ENCODE data around the gene IMPA2. TPM values are rescaled to one million over a fixed set of nuclear protein-coding genes. Genes with fewer than 3 reads are reported as not detected.

IMPA2 gene
- total and polyA plus RNA-seq, 2 experiments from 2014 or later, result 8.1 to 13.0 TPM

GRCh38 chr18:12031846-12032245 lies 50.5 kb downstream of the IMPA2 start:
- Histone ChIP-seq H3K27ac (peak overlapping the region; percentile 58), H4K20me1 (ENCODE audit: insufficient read depth) (no peaks in the 10 kb centered on the region), H3K9ac (peak overlapping the region; percentile 44), H3K9me2 (ENCODE audit: insufficient read depth) (no peaks in the 10 kb centered on the region), H3K36me3 (ENCODE audit: low read depth) (no peaks in the 10 kb centered on the region), H3K4me1 (ENCODE audit: insufficient read depth) (peaks cover 20% of the 10 kb centered on the region), H3K27me3 (replicated peaks; ENCODE audit: insufficient read depth) (no peaks in the 10 kb centered on the region), H3F3A (ENCODE audit: insufficient read depth) (peaks cover 26% of the 10 kb centered on the region), H3K9me3 (ENCODE audit: low read depth) (no peaks in the 10 kb centered on the region), H2AFZ (no peak overlapping the region), H3K4me2 (ENCODE audit: unreplicated experiment) (peak overlapping the region; percentile 51), H3K79me2 (ENCODE audit: insufficient read depth) (no peaks in the 10 kb centered on the region), H3K4me3 (no peak overlapping the region)
- WGBS, 2 experiments (ENCODE audit: low coverage in 1 of 2, low lambda C conversion rate in 2 of 2, missing lambda C conversion rate in 2 of 2), result 6 to 8% methylated on average over 7 of the region's 7 CpGs
- peak; percentile 94 for DNase-seq
- no peak for TF ChIP-seq EZH2phosphoT487 (IDR thresholded peaks at IDR 0.05; ENCODE audit: insufficient read depth, low read depth)
- TF ChIP-seq EZH2 (IDR thresholded peaks at IDR 0.05; ENCODE audit: insufficient read depth, poor library complexity, severe bottlenecking), result no peak
- in situ Hi-C loops (cut with MboI), result no loop called here

- H3K36me3 ChIP-seq (ENCODE audit: low read depth), result no peaks in the 10 kb centered on the region
Measured at GRCh38 chr18:12032786-12033642, 51.7 kb downstream of the IMPA2 start.

DNA sequence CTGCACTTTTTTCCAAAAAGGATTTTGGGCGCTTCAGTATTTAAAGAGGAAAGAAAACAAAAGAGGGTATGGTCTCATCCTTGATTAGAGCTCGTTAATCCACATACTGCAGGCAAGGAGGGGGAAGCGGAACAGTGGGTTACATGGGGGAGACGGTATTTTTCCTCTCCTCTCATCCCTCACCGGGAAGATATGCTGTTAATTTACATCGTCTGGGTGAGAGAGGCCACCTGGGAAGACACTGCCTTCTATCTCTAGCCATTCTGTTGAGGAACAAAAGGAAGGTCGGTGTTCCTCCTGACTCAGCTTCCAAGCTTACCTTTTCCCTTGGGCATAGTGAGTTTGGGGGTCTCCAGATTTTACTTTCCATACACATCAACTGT lies 52.3 kb downstream of the IMPA2 start:
- Histone ChIP-seq H3K27ac (peak overlapping the region; percentile 58), H3K4me1 (ENCODE audit: insufficient read depth) (peaks cover 20% of the 10 kb centered on the region), H2AFZ (no peak overlapping the region), H3F3A (ENCODE audit: insufficient read depth) (peaks cover 26% of the 10 kb centered on the region), H3K9ac (peak overlapping the region; percentile 44), H3K36me3 (ENCODE audit: low read depth) (no peaks in the 10 kb centered on the region), H3K9me2 (ENCODE audit: insufficient read depth) (no peaks in the 10 kb centered on the region), H3K4me2 (ENCODE audit: unreplicated experiment) (no peak overlapping the region), H3K4me3 (no peak overlapping the region), H3K79me2 (ENCODE audit: insufficient read depth) (no peaks in the 10 kb centered on the region), H4K20me1 (ENCODE audit: insufficient read depth) (no peaks in the 10 kb centered on the region), H3K9me3 (ENCODE audit: low read depth) (no peaks in the 10 kb centered on the region), H3K27me3 (replicated peaks; ENCODE audit: insufficient read depth) (no peaks in the 10 kb centered on the region)
- in situ Hi-C loops (cut with MboI), result no loop called here
- WGBS, 2 experiments (ENCODE audit: low coverage in 1 of 2, low lambda C conversion rate in 2 of 2, missing lambda C conversion rate in 2 of 2), result 54 to 58% methylated on average over 7 of the region's 7 CpGs
- DNase-seq, result no peak
- TF ChIP-seq EZH2phosphoT487 (IDR thresholded peaks at IDR 0.05; ENCODE audit: insufficient read depth, low read depth) (no peak), EZH2 (IDR thresholded peaks at IDR 0.05; ENCODE audit: insufficient read depth, poor library complexity, severe bottlenecking) (no peak)

More at GRCh38 chr18:12032786-12033642, 51.7 kb downstream of the IMPA2 start:
- TF ChIP-seq EZH2 (IDR thresholded peaks at IDR 0.05; ENCODE audit: insufficient read depth, poor library complexity, severe bottlenecking) (no peak), EZH2phosphoT487 (IDR thresholded peaks at IDR 0.05; ENCODE audit: insufficient read depth, low read depth) (peak; percentile 51; the same call in 1 of the 2 replicates)
- peak; percentile 89 for DNase-seq
- H3F3A ChIP-seq (ENCODE audit: insufficient read depth), result peaks cover 26% of the 10 kb centered on the region
- peak overlapping the region; percentile 51 for H3K4me2 ChIP-seq (ENCODE audit: unreplicated experiment)
- H3K9me2 ChIP-seq (ENCODE audit: insufficient read depth), result no peaks in the 10 kb centered on the region
- H3K9me3 ChIP-seq (ENCODE audit: low read depth), result no peaks in the 10 kb centered on the region
- no peak overlapping the region for H3K4me3 ChIP-seq
- H3K27me3 ChIP-seq (replicated peaks; ENCODE audit: insufficient read depth), result no peaks in the 10 kb centered on the region
- H3K79me2 ChIP-seq (ENCODE audit: insufficient read depth), result no peaks in the 10 kb centered on the region
- peaks cover 20% of the 10 kb centered on the region for H3K4me1 ChIP-seq (ENCODE audit: insufficient read depth)
- H3K27ac ChIP-seq, result peak overlapping the region; percentile 58
- peak overlapping the region; percentile 44 for H3K9ac ChIP-seq
- 22 to 28% methylated on average over 11 of the region's 11 CpGs for WGBS, 2 experiments (ENCODE audit: low coverage in 1 of 2, low lambda C conversion rate in 2 of 2, missing lambda C conversion rate in 2 of 2)
- H2AFZ ChIP-seq, result no peak overlapping the region
- H4K20me1 ChIP-seq (ENCODE audit: insufficient read depth), result no peaks in the 10 kb centered on the region
- in situ Hi-C loops (cut with MboI), result no loop called here

DNA sequence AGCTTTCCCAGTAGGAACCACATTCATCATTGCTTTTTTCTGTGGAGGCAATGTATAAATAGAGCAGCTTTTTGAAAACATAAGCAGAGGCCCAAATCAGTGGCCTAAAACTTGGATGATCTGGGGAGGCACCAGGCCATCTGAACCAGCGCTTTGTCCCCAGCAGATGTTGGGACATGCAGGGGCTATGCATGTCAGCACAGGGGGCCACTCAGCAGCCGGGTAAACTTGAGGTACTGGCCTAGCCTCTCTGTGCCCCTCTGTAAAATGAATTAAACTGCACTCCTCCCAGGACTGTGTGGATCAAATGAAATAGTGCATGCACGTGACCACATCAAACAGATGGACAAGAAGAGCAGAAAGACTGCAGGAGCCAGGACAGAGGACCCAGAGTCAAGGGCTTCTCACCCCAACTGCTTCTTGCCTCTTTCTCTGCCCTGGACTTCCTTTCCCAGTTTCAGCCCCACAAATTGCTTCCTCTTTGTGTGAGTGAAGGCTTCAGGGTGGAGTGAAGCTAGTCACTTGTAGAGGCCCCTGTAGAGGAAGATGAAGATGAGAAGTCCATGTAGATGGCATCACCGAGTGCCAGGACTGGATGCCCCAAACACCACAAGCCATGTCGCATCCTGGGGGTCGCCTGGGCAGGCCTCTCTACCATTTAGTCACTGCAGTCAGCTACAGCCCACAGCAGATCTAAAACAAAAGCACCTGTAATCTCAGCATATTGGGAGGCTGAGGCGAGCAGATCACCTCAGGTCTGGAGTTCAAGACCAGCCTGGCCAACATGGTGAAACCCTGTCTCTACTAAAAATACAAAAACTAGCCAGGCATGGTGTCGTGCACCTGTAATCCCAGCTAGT lies 53.2 kb downstream of the IMPA2 start:
- Histone ChIP-seq H3K79me2 (ENCODE audit: insufficient read depth) (no peaks in the 10 kb centered on the region), H3K27ac (no peak overlapping the region), H3K4me1 (ENCODE audit: insufficient read depth) (peaks cover 22% of the 10 kb centered on the region), H3F3A (ENCODE audit: insufficient read depth) (peaks cover 26% of the 10 kb centered on the region), H3K9me2 (ENCODE audit: insufficient read depth) (no peaks in the 10 kb centered on the region), H3K4me2 (ENCODE audit: unreplicated experiment) (no peak overlapping the region), H2AFZ (no peak overlapping the region), H3K36me3 (ENCODE audit: low read depth) (no peaks in the 10 kb centered on the region), H3K4me3 (no peak overlapping the region), H3K9ac (no peak overlapping the region), H3K9me3 (ENCODE audit: low read depth) (no peaks in the 10 kb centered on the region), H4K20me1 (ENCODE audit: insufficient read depth) (no peaks in the 10 kb centered on the region), H3K27me3 (replicated peaks; ENCODE audit: insufficient read depth) (no peaks in the 10 kb centered on the region)
- in situ Hi-C loops (cut with MboI), result no loop called here
- DNase-seq, result no peak
- 92 to 94% methylated on average over 8 of the region's 8 CpGs for WGBS, 2 experiments (ENCODE audit: low coverage in 1 of 2, low lambda C conversion rate in 2 of 2, missing lambda C conversion rate in 2 of 2)
- TF ChIP-seq EZH2 (IDR thresholded peaks at IDR 0.05; ENCODE audit: insufficient read depth, poor library complexity, severe bottlenecking) (no peak), EZH2phosphoT487 (IDR thresholded peaks at IDR 0.05; ENCODE audit: insufficient read depth, low read depth) (no peak)
